ENCODE results near the gene MED9.
"Not testable (repeated sequence)": the region's sequence is repeated elsewhere in the genome, so short reads cannot be mapped to it uniquely, and the experiment has no call there.

Gene MED9

DNA sequence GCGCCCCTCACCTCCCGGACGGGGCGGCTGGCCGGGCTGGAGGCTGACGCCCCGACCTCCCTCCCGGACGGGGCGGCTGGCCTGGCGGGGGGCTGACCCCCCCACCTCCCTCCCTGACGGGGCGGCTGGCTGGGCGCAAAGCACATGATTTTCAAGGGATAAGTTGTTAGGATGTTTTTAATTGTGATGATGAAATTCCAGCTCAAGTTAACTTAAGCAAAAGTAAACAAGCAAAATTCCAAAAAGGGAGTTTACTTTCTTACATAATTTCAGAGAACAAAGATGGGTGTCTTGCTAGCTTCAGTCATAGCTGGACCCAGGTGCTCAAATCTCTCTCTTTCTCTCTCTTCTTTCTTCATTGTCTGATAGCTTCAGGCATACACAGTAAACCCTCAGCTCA is 33.6 kb upstream of the MED9 start:
- Histone ChIP-seq H3K27me3 (ENCODE audit: control insufficient read depth, insufficient read depth, low read length) (peaks cover 5% of the 10 kb centered on the region), H3K4me3 (ENCODE audit: low read length) (no peak overlapping the region), H3K4me2 (ENCODE audit: low read length) (no peak overlapping the region), H3K36me3 (ENCODE audit: insufficient read depth, low read length) (no peaks in the 10 kb centered on the region), H3K9ac (ENCODE audit: low read depth, low read length) (no peak overlapping the region), H3K9me3 (replicated peaks; ENCODE audit: low read length) (no peaks in the 10 kb centered on the region), H3K4me1 (ENCODE audit: control insufficient read depth, insufficient read depth, low read length) (peaks cover 26% of the 10 kb centered on the region)

DNA sequence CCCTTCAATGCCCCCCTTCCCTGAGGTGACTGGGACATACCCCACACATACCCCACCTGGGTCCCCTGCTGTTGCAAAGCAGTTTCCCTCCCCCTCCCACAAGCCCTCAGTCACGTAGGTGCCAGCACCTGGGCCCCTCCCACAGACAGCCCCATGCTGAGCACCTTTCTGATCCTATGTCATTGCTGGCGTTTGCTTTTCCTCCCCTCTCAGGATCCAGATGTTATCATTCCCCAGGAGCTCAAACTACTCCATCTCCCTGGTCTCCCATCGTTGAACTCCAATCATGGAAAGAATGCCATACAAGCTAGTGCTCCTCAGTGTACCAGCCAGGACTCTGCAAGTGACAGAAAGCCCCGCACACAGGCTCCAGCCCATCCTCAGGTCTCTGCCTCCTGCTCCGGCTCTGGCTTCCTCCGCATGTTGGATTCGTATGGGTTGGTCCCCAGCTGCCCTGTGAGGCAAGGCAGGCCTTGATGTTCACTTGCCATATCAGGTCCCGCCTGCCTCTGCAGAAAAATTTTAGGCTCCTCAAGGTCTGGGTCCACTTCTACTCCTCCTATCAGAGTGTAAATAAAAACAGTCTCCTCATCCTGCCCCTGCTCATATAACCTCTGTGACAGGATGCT is 31.4 kb upstream of the MED9 start:
- H3K4me1 ChIP-seq (ENCODE audit: control insufficient read depth, insufficient read depth, low read length) = peaks cover 22% of the 10 kb centered on the region
- peaks cover 5% of the 10 kb centered on the region for H3K27me3 ChIP-seq (ENCODE audit: control insufficient read depth, insufficient read depth, low read length)
- peak overlapping the region; percentile 1 for H3K4me3 ChIP-seq (ENCODE audit: low read length)

DNA sequence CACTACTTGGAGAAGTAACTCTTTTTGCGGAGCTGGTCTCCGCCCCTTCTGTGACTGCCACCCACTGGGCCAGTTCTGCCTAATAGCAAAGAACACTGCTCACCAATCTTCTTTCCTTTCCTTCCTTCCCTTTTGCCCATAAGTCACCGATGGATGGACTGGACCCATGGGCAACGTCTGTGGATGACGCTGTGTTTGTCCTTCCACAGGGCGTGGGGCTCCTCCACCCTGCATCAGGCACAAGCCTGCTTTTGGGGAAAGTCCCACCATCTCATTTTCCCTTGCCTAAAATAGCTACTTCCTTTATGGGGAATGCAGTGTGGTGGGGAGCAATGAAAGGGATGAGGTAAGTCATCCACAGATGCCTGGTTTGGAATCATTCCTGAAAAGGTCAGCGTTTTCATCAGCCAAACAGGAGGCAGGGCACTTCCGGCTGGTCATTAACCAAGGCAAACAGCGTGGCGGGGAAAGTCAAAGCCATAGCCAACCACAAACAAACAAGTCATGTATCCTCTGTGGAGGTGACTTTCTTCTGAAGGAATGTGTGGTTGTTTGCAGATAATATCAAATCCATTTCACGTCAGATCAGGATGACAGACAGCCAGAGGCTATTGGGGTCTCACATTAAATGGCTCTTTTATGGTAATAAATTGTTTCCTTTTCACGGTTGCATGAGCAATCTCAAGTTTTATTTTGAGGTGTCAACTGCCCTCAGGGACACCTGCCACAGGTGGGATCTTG is 30.7 kb upstream of the MED9 start:
- Histone ChIP-seq H3K36me3 (ENCODE audit: insufficient read depth, low read length) (no peaks in the 10 kb centered on the region), H3K4me2 (ENCODE audit: low read length) (peak overlapping the region; percentile 51), H3K4me3 (ENCODE audit: low read length) (peak overlapping the region; percentile 1), H3K27me3 (ENCODE audit: control insufficient read depth, insufficient read depth, low read length) (peaks cover 11% of the 10 kb centered on the region), H3K9ac (ENCODE audit: low read depth, low read length) (no peak overlapping the region), H3K9me3 (replicated peaks; ENCODE audit: low read length) (no peaks in the 10 kb centered on the region), H3K4me1 (ENCODE audit: control insufficient read depth, insufficient read depth, low read length) (peaks cover 19% of the 10 kb centered on the region)

More for the DNA sequence above, 31.4 kb upstream of the MED9 start:
- no peaks in the 10 kb centered on the region for H3K9me3 ChIP-seq (replicated peaks; ENCODE audit: low read length)
- H3K36me3 ChIP-seq (ENCODE audit: insufficient read depth, low read length) = no peaks in the 10 kb centered on the region
- no peak overlapping the region for H3K9ac ChIP-seq (ENCODE audit: low read depth, low read length)
- H3K4me2 ChIP-seq (ENCODE audit: low read length) = peak overlapping the region; percentile 51

DNA sequence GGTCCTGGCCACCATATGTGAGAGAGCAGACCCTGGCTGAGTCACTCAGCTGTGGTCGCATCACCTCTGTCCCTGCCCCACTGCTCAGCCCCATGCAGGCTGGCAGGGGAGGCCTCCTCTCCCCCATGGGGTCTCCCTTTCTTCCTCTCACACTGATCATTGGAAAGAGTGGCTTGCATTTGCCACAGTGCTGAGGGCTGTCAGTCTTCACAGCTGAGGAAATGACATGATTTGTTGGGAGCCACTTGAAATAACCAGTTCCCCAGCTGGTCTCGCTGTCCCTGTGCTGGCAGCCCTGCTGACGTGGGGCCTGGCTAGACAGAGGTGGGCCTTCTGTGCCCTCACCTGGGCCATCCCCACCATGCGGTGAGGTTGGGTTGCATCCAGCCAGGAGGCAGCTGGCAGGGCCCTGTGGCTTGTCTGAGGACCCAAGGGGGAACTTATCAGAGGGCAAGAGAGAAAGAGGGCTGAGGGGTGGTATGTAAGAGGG is 30.1 kb upstream of the MED9 start:
- Histone ChIP-seq H3K27me3 (ENCODE audit: control insufficient read depth, insufficient read depth, low read length) (peaks cover 16% of the 10 kb centered on the region), H3K4me1 (ENCODE audit: control insufficient read depth, insufficient read depth, low read length) (peaks cover 19% of the 10 kb centered on the region), H3K36me3 (ENCODE audit: insufficient read depth, low read length) (no peaks in the 10 kb centered on the region), H3K9ac (ENCODE audit: low read depth, low read length) (no peak overlapping the region), H3K4me2 (ENCODE audit: low read length) (peak overlapping the region; percentile 51), H3K9me3 (replicated peaks; ENCODE audit: low read length) (no peaks in the 10 kb centered on the region), H3K4me3 (ENCODE audit: low read length) (no peak overlapping the region)

DNA sequence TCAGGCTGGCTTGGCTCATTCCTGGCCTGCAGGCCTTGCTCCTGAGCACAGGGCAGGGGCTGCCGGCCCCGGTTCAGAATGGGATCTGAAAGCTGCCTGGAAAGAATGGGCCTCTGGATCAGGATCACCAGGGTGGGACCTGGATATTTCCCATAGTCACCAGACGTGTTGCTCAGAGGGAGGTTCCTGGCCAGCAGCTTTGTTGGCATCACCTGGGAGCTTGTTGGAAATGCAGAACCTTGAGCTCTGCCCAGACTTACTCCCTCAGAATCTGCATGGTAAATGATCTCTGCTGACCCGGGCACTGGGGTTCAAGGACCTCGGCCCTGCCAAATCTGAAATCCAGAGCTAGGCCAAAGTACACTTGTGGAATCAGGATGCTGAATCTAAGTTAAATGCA is 29.5 kb upstream of the MED9 start:
- no peak overlapping the region for H3K4me3 ChIP-seq (ENCODE audit: low read length)
- no peak overlapping the region for H3K4me2 ChIP-seq (ENCODE audit: low read length)
- no peaks in the 10 kb centered on the region for H3K36me3 ChIP-seq (ENCODE audit: insufficient read depth, low read length)
- peaks cover 19% of the 10 kb centered on the region for H3K4me1 ChIP-seq (ENCODE audit: control insufficient read depth, insufficient read depth, low read length)
- H3K27me3 ChIP-seq (ENCODE audit: control insufficient read depth, insufficient read depth, low read length) = peaks cover 16% of the 10 kb centered on the region
- H3K9ac ChIP-seq (ENCODE audit: low read depth, low read length) = no peak overlapping the region
- no peaks in the 10 kb centered on the region for H3K9me3 ChIP-seq (replicated peaks; ENCODE audit: low read length)

DNA sequence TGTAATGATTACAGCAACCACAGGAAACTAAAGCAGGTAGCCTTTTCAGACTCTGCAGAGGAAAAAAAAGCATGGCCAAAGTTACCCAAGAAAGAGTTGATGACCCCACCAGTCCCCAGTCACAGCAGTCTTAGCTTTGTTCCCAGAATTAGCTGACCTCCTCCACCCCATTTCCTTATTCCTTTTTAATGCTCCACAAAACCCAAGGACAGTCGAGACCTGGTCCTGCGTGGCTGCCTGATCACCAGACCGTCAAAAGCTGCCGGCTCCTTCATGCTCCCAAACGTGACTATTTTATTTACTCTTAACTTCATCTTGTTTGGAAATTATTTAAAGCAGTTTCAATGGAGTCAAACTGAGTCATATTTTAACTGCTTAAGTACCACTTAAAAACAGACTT is 28.7 kb upstream of the MED9 start:
- H3K4me1 ChIP-seq (ENCODE audit: control insufficient read depth, insufficient read depth, low read length) = peaks cover 19% of the 10 kb centered on the region
- H3K9ac ChIP-seq (ENCODE audit: low read depth, low read length) = no peak overlapping the region
- H3K4me2 ChIP-seq (ENCODE audit: low read length) = no peak overlapping the region
- no peak overlapping the region for H3K4me3 ChIP-seq (ENCODE audit: low read length)
- no peaks in the 10 kb centered on the region for H3K36me3 ChIP-seq (ENCODE audit: insufficient read depth, low read length)
- no peaks in the 10 kb centered on the region for H3K9me3 ChIP-seq (replicated peaks; ENCODE audit: low read length)
- peaks cover 18% of the 10 kb centered on the region for H3K27me3 ChIP-seq (ENCODE audit: control insufficient read depth, insufficient read depth, low read length)

DNA sequence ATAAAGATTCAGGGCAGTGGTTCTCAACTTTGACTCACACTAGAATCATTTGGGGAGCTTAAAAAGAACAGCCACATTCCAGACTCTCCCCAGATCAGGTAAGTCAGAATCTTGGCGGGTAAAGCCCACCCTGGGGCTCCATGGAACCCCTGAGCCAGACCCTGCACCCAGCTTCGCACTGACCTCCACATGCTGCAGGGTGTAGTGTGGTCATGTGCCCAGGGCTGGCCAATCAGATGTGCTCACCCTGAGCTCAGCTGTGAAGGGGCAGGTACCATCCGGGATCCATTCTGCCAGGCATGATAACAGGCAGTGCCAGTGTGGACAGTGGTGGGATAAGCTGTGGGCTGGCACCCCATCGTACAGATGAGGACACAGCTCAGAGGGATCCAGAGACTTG is 28.1 kb upstream of the MED9 start:
- Histone ChIP-seq H3K4me2 (ENCODE audit: low read length) (no peak overlapping the region), H3K4me3 (ENCODE audit: low read length) (no peak overlapping the region)

DNA sequence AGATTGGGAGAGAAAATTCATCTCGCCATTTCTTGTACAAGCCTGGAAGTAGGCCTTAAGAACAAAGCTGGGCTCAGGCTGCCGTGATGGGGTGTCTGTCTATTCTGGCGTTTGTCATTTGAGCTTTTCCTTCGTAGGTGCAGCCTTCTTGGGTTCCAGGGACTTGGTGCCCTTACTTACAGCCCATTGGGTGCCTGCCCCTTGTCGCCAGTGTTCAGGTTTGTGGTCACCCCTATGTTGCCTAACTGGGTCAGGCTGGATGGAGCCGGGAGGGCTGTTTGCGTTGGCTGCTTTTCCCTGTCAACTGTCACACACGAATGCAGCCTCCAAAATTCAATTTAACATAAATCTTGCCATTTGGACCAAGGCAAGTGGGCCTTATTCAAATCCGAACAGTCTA is 23.7 kb upstream of the MED9 start:
- H3K9me3 ChIP-seq (replicated peaks; ENCODE audit: low read length) = no peaks in the 10 kb centered on the region
- H3K9ac ChIP-seq (ENCODE audit: low read depth, low read length) = no peak overlapping the region
- H3K36me3 ChIP-seq (ENCODE audit: insufficient read depth, low read length) = no peaks in the 10 kb centered on the region
- H3K27me3 ChIP-seq (ENCODE audit: control insufficient read depth, insufficient read depth, low read length) = peaks cover 32% of the 10 kb centered on the region
- no peak overlapping the region for H3K4me3 ChIP-seq (ENCODE audit: low read length)
- H3K4me2 ChIP-seq (ENCODE audit: low read length) = no peak overlapping the region
- H3K4me1 ChIP-seq (ENCODE audit: control insufficient read depth, insufficient read depth, low read length) = no peaks in the 10 kb centered on the region

More for the DNA sequence above, 28.1 kb upstream of the MED9 start:
- Histone ChIP-seq H3K9me3 (replicated peaks; ENCODE audit: low read length) (no peaks in the 10 kb centered on the region), H3K36me3 (ENCODE audit: insufficient read depth, low read length) (no peaks in the 10 kb centered on the region), H3K4me1 (ENCODE audit: control insufficient read depth, insufficient read depth, low read length) (peaks cover 19% of the 10 kb centered on the region), H3K27me3 (ENCODE audit: control insufficient read depth, insufficient read depth, low read length) (peaks cover 19% of the 10 kb centered on the region), H3K9ac (ENCODE audit: low read depth, low read length) (no peak overlapping the region)

DNA sequence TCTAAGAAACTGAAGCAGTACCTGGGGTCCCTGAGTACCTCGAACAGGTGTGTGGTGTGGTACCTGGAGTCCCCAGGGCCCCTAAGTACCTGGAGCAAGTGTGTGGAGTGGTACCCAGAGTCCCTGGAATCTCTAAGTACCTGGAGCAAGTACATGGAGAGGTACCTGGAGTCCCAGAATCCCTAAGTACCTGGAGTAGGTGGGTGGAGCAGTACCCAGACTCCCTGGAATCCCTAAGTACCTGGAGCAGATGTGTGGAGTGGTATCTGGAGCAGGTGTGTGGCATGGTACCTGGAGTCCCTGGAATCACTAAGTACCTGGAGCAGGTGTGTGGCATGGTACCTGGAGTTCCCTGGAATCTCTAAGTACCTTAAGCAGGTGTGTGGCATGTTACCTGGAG is 22.5 kb upstream of the MED9 start:
- Histone ChIP-seq H3K36me3 (ENCODE audit: insufficient read depth, low read length) (no peaks in the 10 kb centered on the region), H3K4me1 (ENCODE audit: control insufficient read depth, insufficient read depth, low read length) (no peaks in the 10 kb centered on the region), H3K4me3 (ENCODE audit: low read length) (no peak overlapping the region), H3K9ac (ENCODE audit: low read depth, low read length) (no peak overlapping the region), H3K4me2 (ENCODE audit: low read length) (no peak overlapping the region), H3K27me3 (ENCODE audit: control insufficient read depth, insufficient read depth, low read length) (peaks cover 32% of the 10 kb centered on the region), H3K9me3 (replicated peaks; ENCODE audit: low read length) (no peaks in the 10 kb centered on the region)

DNA sequence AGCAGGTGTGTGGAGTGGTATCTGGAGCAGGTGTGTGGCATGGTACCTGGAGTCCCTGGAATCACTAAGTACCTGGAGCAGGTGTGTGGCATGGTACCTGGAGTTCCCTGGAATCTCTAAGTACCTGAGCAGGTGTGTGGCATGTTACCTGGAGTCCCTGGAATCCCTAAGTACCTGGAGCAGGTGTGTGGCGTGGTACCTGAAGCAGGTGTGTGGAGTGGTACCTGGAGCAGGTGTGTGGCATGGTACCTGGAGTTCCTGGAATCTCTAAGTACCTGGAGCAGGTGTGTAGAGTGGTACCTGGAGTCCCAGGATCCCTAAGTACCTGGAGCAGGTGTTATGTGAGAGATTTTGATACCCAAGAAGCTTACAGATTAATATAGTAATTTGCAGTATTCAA is 22.1 kb upstream of the MED9 start:
- H3K4me3 ChIP-seq (ENCODE audit: low read length); H3K36me3 ChIP-seq (ENCODE audit: insufficient read depth, low read length); H3K9me3 ChIP-seq (replicated peaks; ENCODE audit: low read length); H3K4me1 ChIP-seq (ENCODE audit: control insufficient read depth, insufficient read depth, low read length); H3K4me2 ChIP-seq (ENCODE audit: low read length); H3K9ac ChIP-seq (ENCODE audit: low read depth, low read length): not testable (repeated sequence)
- peaks cover 32% of the 10 kb centered on the region for H3K27me3 ChIP-seq (ENCODE audit: control insufficient read depth, insufficient read depth, low read length)

DNA sequence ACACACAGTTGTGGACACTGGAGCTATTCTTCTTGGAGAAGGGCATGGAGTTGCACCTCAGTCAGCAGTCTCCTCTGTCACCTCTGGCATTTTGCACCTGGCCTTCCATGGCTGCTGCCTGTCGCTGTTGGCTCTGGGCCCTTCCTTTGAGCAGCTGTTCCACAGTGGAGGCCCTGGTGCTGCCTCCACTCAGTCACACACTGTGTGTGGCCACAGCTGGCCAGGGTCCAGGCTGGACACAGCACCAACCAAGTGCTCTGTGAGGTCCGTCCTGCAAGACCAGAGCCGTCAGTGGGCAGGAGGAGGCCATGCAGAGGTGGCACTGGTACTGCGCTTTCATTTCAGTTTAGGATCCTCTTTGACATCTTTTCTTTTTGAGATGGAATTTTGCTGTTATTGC is 21.6 kb upstream of the MED9 start:
- no peaks in the 10 kb centered on the region for H3K4me1 ChIP-seq (ENCODE audit: control insufficient read depth, insufficient read depth, low read length)
- no peaks in the 10 kb centered on the region for H3K36me3 ChIP-seq (ENCODE audit: insufficient read depth, low read length)
- H3K4me3 ChIP-seq (ENCODE audit: low read length) = no peak overlapping the region
- H3K4me2 ChIP-seq (ENCODE audit: low read length) = no peak overlapping the region
- no peak overlapping the region for H3K9ac ChIP-seq (ENCODE audit: low read depth, low read length)
- no peaks in the 10 kb centered on the region for H3K9me3 ChIP-seq (replicated peaks; ENCODE audit: low read length)
- peaks cover 32% of the 10 kb centered on the region for H3K27me3 ChIP-seq (ENCODE audit: control insufficient read depth, insufficient read depth, low read length)

DNA sequence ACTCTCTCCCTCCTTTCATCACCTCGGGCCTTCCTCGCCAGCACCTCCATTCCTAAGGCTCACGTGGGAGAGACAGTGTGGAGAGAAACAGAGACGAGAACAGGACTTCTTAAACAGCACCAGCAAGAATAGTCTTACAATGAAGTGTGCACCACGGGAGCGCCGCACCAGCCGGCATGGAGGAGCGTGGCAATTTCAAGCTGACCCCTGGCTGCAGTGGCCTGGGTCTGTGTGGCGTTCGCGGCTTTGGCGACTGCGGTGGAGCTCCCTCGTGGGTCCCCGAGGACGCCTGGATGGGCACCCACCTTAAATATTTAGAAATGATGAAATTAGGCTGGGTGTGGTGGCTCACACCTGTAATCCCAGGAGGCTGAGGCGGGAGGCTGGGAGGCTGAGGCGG is 20.5 kb upstream of the MED9 start:
- H3K4me1 ChIP-seq (ENCODE audit: control insufficient read depth, insufficient read depth, low read length) = no peaks in the 10 kb centered on the region
- H3K9me3 ChIP-seq (replicated peaks; ENCODE audit: low read length) = no peaks in the 10 kb centered on the region
- H3K27me3 ChIP-seq (ENCODE audit: control insufficient read depth, insufficient read depth, low read length) = peaks cover 32% of the 10 kb centered on the region
- no peak overlapping the region for H3K9ac ChIP-seq (ENCODE audit: low read depth, low read length)
- no peaks in the 10 kb centered on the region for H3K36me3 ChIP-seq (ENCODE audit: insufficient read depth, low read length)
- no peak overlapping the region for H3K4me2 ChIP-seq (ENCODE audit: low read length)
- H3K4me3 ChIP-seq (ENCODE audit: low read length) = no peak overlapping the region
